Measurements from ENCODE around the gene STYXL1.

DNA sequence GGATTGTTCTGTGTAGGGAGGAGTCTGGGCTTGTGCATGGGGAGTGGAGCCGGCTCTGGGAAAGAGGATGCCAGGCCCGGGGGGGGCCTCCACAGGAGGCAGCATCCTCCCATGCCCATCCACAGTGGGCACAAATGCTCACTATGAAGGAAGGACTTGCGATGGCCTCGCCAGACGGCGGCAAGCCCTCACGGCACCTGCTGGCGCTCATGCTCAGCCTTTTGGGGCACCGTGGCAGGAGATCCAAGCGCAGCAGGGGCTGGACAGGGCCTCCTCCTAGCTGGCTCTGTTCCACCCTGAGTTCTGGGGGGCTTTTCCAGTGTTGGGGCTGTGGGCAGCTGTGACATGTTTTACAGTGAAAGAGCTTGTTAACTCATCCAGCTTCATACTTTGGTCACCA, 15.3 kb upstream of the STYXL1 start:
- TF ChIP-seq EZH2 (IDR thresholded peaks at IDR 0.05; ENCODE audit: low read length, missing control alignments) (no peak), CTCF (conservative IDR thresholded peaks at IDR 0.05 in 1 of 2, IDR thresholded peaks at IDR 0.05 in 1 of 2; ENCODE audit: low read depth in 1 of 2, low read length in 2 of 2) (no peak)

All from fibroblast of lung (primary cell).